Keratinocyte (primary cell): Measurements from ENCODE around the gene YPEL4.

Experiments used
- CTCF ChIP-seq, 3 experiments: IDR thresholded peaks in 1 of 3; conservative IDR thresholded peaks in 1 of 3; optimal IDR thresholded peaks in 1 of 3; 2 replicates in 2 of 3; 3 replicates in 1 of 3; pipeline versions ENCODE3 to v1.5.1; 2011; ENCODE audit warnings: low read length in 3 of 3, mild to moderate bottlenecking in 3 of 3, moderate library complexity in 2 of 3, control low read depth in 1 of 3, inconsistent platforms in 1 of 3; ENCODE audit not compliant: insufficient read depth in 2 of 3; ENCODE audit errors: extremely low read depth in 1 of 3
- EZH2 ChIP-seq: IDR thresholded peaks from one replicate; pipeline ENCODE4 v1.6.1; 2012; ENCODE audit warnings: inconsistent platforms, mild to moderate bottlenecking, low read length, moderate library complexity

- no peak for TF ChIP-seq CTCF (optimal IDR thresholded peaks at IDR 0.05 in 1 of 3, IDR thresholded peaks at IDR 0.05 in 1 of 3, conservative IDR thresholded peaks at IDR 0.05 in 1 of 3; ENCODE audit: extremely low read depth in 1 of 3, insufficient read depth in 2 of 3, low read length in 3 of 3)
- TF ChIP-seq EZH2 = no peak
Observed at GRCh38 chr11:57647372-57647771, 2.3 kb downstream of the YPEL4 start.
